Astrocyte (in vitro differentiated cells and primary cell): ENCODE data around the gene GPR61. TPM values are rescaled to one million over a fixed set of nuclear protein-coding genes. Genes with fewer than 3 reads are reported as not detected.

Experiments
- DNase-seq: peaks from one replicate; pipeline ENCODE4 v3.0.0-alpha.2; 2010; ENCODE audit warnings: low read depth
- FAIRE-seq: peaks from 2 replicates; lab custom pipeline; 2011; peaks lifted over from hg19 to GRCh38; lab: Jason Lieb, UNC
- H2AFZ ChIP-seq: 2 replicates; pipeline ENCODE4 v1.6.0; 2012; ENCODE audit warnings: low read depth, low read length, inconsistent platforms
- H3K27ac ChIP-seq: 2 replicates; pipeline ENCODE4 v1.5.1; 2011; ENCODE audit warnings: low read depth, low read length, inconsistent platforms
- H3K27me3 ChIP-seq: 2 replicates; pipeline ENCODE4 v1.6.0; 2011; ENCODE audit warnings: low read length, inconsistent platforms; ENCODE audit not compliant: insufficient read depth
- H3K36me3 ChIP-seq: 2 replicates; pipeline ENCODE4 v1.5.1; 2011; ENCODE audit warnings: low read length, inconsistent platforms; ENCODE audit not compliant: insufficient read depth
- H3K4me1 ChIP-seq: 2 replicates; pipeline ENCODE4 v1.5.1; 2011; ENCODE audit warnings: low read length, inconsistent platforms; ENCODE audit not compliant: insufficient read depth
- H3K4me2 ChIP-seq: 2 replicates; pipeline ENCODE4 v1.6.0; 2012; ENCODE audit warnings: low read length, inconsistent platforms
- H3K4me3 ChIP-seq: 2 replicates; pipeline ENCODE4 v1.5.1; 2011; ENCODE audit warnings: low read depth, mild to moderate bottlenecking, low read length, inconsistent platforms; ENCODE audit not compliant: insufficient read depth
- H3K79me2 ChIP-seq: 2 replicates; pipeline ENCODE4 v1.6.0; 2012; ENCODE audit warnings: mild to moderate bottlenecking, low read length, inconsistent platforms; ENCODE audit not compliant: insufficient read depth
- H3K9ac ChIP-seq: 2 replicates; pipeline ENCODE4 v1.6.0; 2012; ENCODE audit warnings: mild to moderate bottlenecking, low read length, inconsistent platforms
- H3K9me3 ChIP-seq: 2 replicates; pipeline ENCODE4 v1.5.1; 2012; ENCODE audit warnings: low read depth, mild to moderate bottlenecking, low read length, inconsistent platforms; ENCODE audit not compliant: insufficient read depth
- H4K20me1 ChIP-seq: 2 replicates; pipeline ENCODE4 v1.6.0; 2012; ENCODE audit warnings: low read length, inconsistent platforms; ENCODE audit not compliant: insufficient read depth
- H3K27ac Mint-ChIP-seq: one replicate; pipeline ENCODE4 v1.8.0; 2021; ENCODE audit warnings: mild to moderate bottlenecking, mixed read lengths; ENCODE audit not compliant: unreplicated experiment
- H3K27me3 Mint-ChIP-seq: one replicate; pipeline ENCODE4 v1.8.0; 2021; ENCODE audit warnings: low read depth, mixed read lengths; ENCODE audit not compliant: unreplicated experiment
- H3K36me3 Mint-ChIP-seq: one replicate; pipeline ENCODE4 v1.8.0; 2021; ENCODE audit warnings: low read depth, mixed read lengths; ENCODE audit not compliant: unreplicated experiment
- H3K4me1 Mint-ChIP-seq: one replicate; pipeline ENCODE4 v1.8.0; 2021; ENCODE audit warnings: low read depth, mixed read lengths; ENCODE audit not compliant: unreplicated experiment
- H3K4me3 Mint-ChIP-seq: one replicate; pipeline ENCODE4 v1.8.0; 2021; ENCODE audit warnings: mild to moderate bottlenecking, moderate library complexity, mixed read lengths; ENCODE audit not compliant: unreplicated experiment
- H3K9me3 Mint-ChIP-seq: one replicate; pipeline ENCODE4 v1.8.0; 2021; ENCODE audit warnings: mild to moderate bottlenecking, mixed read lengths; ENCODE audit not compliant: unreplicated experiment
- EZH2 ChIP-seq: IDR thresholded peaks from 2 replicates; pipeline ENCODE4 v1.6.1; 2012; ENCODE audit warnings: mild to moderate bottlenecking, low read length, inconsistent platforms; ENCODE audit not compliant: insufficient read depth
- total RNA-seq: library from RNA; stranded (reverse); gene quantifications from 2 replicates; pipeline ENCODE4 v1.2.1, GENCODE V29; 2021
- TF ChIP-seq, protein P1 (sequence below): IDR thresholded peaks from 2 replicates; pipeline ENCODE4 v1.5.1; 2011; ENCODE audit warnings: low read depth, mild to moderate bottlenecking, inconsistent platforms, low read length, moderate library complexity; ENCODE audit not compliant: insufficient read depth

The GPR61 gene
- total RNA-seq, 1 donor from 2014 or later, result not detected

DNA sequence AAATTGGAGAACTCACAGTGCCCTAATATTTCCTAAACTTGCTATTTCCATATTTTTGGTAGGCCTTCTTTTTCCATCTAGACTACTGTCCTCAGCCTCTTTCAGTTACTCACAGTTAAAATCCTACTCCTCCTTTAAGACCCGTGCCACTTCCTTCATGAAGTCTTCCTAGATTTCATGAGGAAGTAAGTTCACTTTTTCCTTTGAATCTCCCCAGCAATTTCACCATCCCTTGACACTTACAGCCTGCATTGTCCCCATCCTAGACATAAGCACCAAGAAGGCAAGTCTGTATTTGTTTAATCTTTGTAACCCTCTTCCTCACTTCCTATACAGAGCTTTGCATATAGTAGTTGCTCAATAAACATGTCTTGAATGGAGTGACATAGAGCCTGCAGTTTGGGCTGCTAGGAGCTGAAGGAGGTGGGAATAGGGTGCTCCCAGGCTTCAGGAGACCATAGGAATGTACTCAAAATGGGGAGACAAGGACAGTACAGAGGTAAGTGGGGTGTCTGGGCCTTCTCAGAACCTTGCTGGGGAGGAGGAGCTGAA lies 5.3 kb upstream of the GPR61 start:
- Histone ChIP-seq H3K79me2 (no peaks in the 10 kb centered on the region), H4K20me1 (no peaks in the 10 kb centered on the region), H3K4me3 (no peak overlapping the region), H3K4me2 (no peak overlapping the region), H3K9ac (no peak overlapping the region), H3K9me3 (no peaks in the 10 kb centered on the region), H3K4me1 (peaks cover 6% of the 10 kb centered on the region), H3K27me3 (no peaks in the 10 kb centered on the region), H2AFZ (no peak overlapping the region), H3K36me3 (no peaks in the 10 kb centered on the region), H3K27ac (no peak overlapping the region)
- TF ChIP-seq EZH2, result no peak
- TF ChIP-seq, protein P1, sequence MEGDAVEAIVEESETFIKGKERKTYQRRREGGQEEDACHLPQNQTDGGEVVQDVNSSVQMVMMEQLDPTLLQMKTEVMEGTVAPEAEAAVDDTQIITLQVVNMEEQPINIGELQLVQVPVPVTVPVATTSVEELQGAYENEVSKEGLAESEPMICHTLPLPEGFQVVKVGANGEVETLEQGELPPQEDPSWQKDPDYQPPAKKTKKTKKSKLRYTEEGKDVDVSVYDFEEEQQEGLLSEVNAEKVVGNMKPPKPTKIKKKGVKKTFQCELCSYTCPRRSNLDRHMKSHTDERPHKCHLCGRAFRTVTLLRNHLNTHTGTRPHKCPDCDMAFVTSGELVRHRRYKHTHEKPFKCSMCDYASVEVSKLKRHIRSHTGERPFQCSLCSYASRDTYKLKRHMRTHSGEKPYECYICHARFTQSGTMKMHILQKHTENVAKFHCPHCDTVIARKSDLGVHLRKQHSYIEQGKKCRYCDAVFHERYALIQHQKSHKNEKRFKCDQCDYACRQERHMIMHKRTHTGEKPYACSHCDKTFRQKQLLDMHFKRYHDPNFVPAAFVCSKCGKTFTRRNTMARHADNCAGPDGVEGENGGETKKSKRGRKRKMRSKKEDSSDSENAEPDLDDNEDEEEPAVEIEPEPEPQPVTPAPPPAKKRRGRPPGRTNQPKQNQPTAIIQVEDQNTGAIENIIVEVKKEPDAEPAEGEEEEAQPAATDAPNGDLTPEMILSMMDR, result no peak
- Mint-ChIP-seq H3K9me3 (peaks cover 2% of the 10 kb centered on the region), H3K27ac (no peak overlapping the region), H3K27me3 (peaks cover 10% of the 10 kb centered on the region), H3K36me3 (no peaks in the 10 kb centered on the region), H3K4me1 (peaks cover 21% of the 10 kb centered on the region), H3K4me3 (no peak overlapping the region)
- FAIRE-seq (no peak), DNase-seq (no peak)

DNA sequence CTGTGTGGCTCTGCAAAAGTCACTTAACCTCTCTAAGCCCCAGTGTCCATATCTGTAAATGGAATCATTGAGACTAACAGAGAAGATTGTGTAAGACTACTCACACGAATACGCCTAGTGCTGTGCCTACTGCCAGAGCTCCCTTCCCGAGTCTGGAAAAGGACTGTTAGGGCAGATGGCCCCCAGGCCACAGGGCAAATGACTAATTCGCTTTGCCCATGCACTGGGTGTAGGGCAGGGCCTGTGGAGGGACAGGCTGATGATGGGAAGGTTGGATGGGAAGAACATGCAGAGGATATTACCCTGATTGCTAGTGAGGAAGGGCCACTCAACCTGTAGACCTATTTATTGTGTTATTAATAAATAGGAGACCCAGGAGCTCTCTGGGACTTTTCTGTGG lies 4.2 kb upstream of the GPR61 start:
- Histone ChIP-seq H3K4me2 (no peak overlapping the region), H3K27ac (no peak overlapping the region), H4K20me1 (no peaks in the 10 kb centered on the region), H3K36me3 (no peaks in the 10 kb centered on the region), H3K4me3 (no peak overlapping the region), H3K9ac (no peak overlapping the region), H3K79me2 (no peaks in the 10 kb centered on the region), H3K4me1 (peaks cover 3% of the 10 kb centered on the region), H2AFZ (no peak overlapping the region), H3K9me3 (no peaks in the 10 kb centered on the region), H3K27me3 (peaks cover 2% of the 10 kb centered on the region)
- no peak for FAIRE-seq
- DNase-seq, result no peak
- Mint-ChIP-seq H3K4me3 (no peak overlapping the region), H3K27ac (no peak overlapping the region), H3K9me3 (peaks cover 2% of the 10 kb centered on the region), H3K4me1 (peaks cover 21% of the 10 kb centered on the region), H3K27me3 (peaks cover 14% of the 10 kb centered on the region), H3K36me3 (no peaks in the 10 kb centered on the region)
- no peak for TF ChIP-seq EZH2
- TF ChIP-seq, protein P1, result no peak

DNA sequence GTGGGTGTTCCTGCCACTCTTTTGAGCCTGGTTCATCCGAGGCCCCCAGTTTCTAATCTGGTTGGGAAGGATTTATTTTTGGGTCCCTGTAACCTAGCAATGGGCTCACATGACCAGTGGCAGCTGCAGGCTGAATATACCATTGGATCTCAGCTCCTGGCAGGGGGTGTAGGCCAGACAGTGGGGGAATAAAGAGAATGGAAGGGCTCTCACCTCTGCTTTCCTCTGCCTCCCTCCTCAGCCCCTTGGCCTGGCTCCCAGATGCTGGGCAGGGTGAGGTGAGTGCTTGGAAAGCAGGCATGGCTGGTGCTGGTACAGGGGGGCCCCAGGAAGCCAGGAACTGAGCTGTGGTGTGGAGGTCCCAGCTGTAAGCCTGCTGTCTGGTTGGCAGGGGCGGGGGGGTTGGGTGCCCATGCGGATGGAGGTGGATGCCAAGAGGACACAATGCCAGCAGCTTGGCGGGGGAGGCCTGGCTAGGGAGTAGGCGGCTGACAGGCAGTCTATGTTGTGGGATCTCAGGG lies 3.6 kb upstream of the GPR61 start:
- no peak overlapping the region for H2AFZ ChIP-seq
- H3K27ac ChIP-seq, result no peak overlapping the region
- Mint-ChIP-seq H3K4me1 (peaks cover 17% of the 10 kb centered on the region), H3K27ac (no peak overlapping the region), H3K4me3 (no peak overlapping the region), H3K27me3 (peaks cover 18% of the 10 kb centered on the region), H3K9me3 (peaks cover 2% of the 10 kb centered on the region), H3K36me3 (no peaks in the 10 kb centered on the region)
- TF ChIP-seq, protein P1, result no peak
- no peak for TF ChIP-seq EZH2
- no peaks in the 10 kb centered on the region for H4K20me1 ChIP-seq
- H3K4me2 ChIP-seq, result no peak overlapping the region
- H3K79me2 ChIP-seq, result no peaks in the 10 kb centered on the region
- DNase-seq (no peak), FAIRE-seq (no peak)
- H3K36me3 ChIP-seq, result no peaks in the 10 kb centered on the region
- no peaks in the 10 kb centered on the region for H3K9me3 ChIP-seq
- H3K4me3 ChIP-seq, result no peak overlapping the region
- H3K9ac ChIP-seq, result no peak overlapping the region
- peaks cover 3% of the 10 kb centered on the region for H3K4me1 ChIP-seq
- H3K27me3 ChIP-seq, result peaks cover 2% of the 10 kb centered on the region
